H9 (cell line): ENCODE results near the gene CCDC3. TPM values are rescaled to one million over a fixed set of nuclear protein-coding genes. Genes with fewer than 3 reads are reported as not detected.

Experiments used
- DNase-seq: peaks from one replicate; pipeline ENCODE4 v3.0.0-alpha.2; 2017
- H2AFZ ChIP-seq: one replicate; pipeline ENCODE4 v1.6.1; 2013; ENCODE audit warnings: mild to moderate bottlenecking, low read length, control low read depth, moderate library complexity
- H2AK5ac ChIP-seq: 2 replicates; pipeline ENCODE4 v1.6.1; 2013; ENCODE audit warnings: low read length, control low read depth, mixed read lengths; ENCODE audit not compliant: insufficient read length
- H2BK120ac ChIP-seq: one replicate; pipeline ENCODE4 v1.6.1; 2013; ENCODE audit warnings: low read depth, mild to moderate bottlenecking, low read length, control low read depth, inconsistent platforms; ENCODE audit not compliant: poor library complexity, severe bottlenecking
- H2BK12ac ChIP-seq: 2 replicates; pipeline ENCODE4 v1.6.1; 2013; ENCODE audit warnings: low read length, control low read depth, mixed read lengths, low read depth; ENCODE audit not compliant: insufficient read length
- H2BK15ac ChIP-seq: 2 replicates; pipeline ENCODE4 v1.6.1; 2013; ENCODE audit warnings: low read depth, low read length, control low read depth
- H2BK20ac ChIP-seq: one replicate; pipeline ENCODE4 v1.6.1; 2013; ENCODE audit warnings: low read depth, mild to moderate bottlenecking, low read length, control low read depth, inconsistent platforms; ENCODE audit not compliant: poor library complexity, severe bottlenecking
- H2BK5ac ChIP-seq: 2 replicates; pipeline ENCODE4 v1.6.1; 2013; ENCODE audit warnings: low read length, control low read depth, mixed read lengths; ENCODE audit not compliant: insufficient read length
- H3K14ac ChIP-seq: 2 replicates; pipeline ENCODE4 v1.6.1; 2013; ENCODE audit warnings: low read length, control low read depth; ENCODE audit not compliant: insufficient read depth
- H3K18ac ChIP-seq: 2 replicates; pipeline ENCODE4 v1.6.1; 2013; ENCODE audit warnings: low read depth, mild to moderate bottlenecking, mixed read lengths, low read length, control low read depth; ENCODE audit not compliant: insufficient read length
- H3K23ac ChIP-seq: 2 replicates; pipeline ENCODE4 v1.6.1; 2013; ENCODE audit warnings: low read length, control low read depth, mixed read lengths, low read depth; ENCODE audit not compliant: insufficient read length
- H3K23me2 ChIP-seq: 2 replicates; pipeline ENCODE4 v1.6.1; 2013; ENCODE audit warnings: low read depth, mild to moderate bottlenecking, mixed read lengths, low read length, control low read depth; ENCODE audit not compliant: insufficient read length, poor library complexity, severe bottlenecking
- H3K27ac ChIP-seq: 2 replicates; pipeline ENCODE4 v1.5.1; 2013; ENCODE audit warnings: low read length, control low read depth, mixed read lengths, low read depth; ENCODE audit not compliant: insufficient read length
- H3K27me3 ChIP-seq: 2 replicates; pipeline ENCODE4 v1.6.1; 2013; ENCODE audit warnings: low read length, control low read depth, inconsistent platforms; ENCODE audit not compliant: insufficient read depth
- H3K4ac ChIP-seq: 2 replicates; pipeline ENCODE4 v1.6.1; 2013; ENCODE audit warnings: low read depth, mild to moderate bottlenecking, control low read depth, inconsistent platforms, low read length, moderate library complexity
- H3K4me1 ChIP-seq: 2 replicates; pipeline ENCODE4 v1.6.1; 2013; ENCODE audit warnings: low read length, control low read depth, inconsistent platforms; ENCODE audit not compliant: insufficient read depth
- H3K4me2 ChIP-seq: 2 replicates; pipeline ENCODE4 v1.6.1; 2013; ENCODE audit warnings: low read length, control low read depth, mixed read lengths; ENCODE audit not compliant: insufficient read length, insufficient read depth
- H3K56ac ChIP-seq: 2 replicates; pipeline ENCODE4 v1.6.1; 2013; ENCODE audit warnings: low read depth, mild to moderate bottlenecking, mixed read lengths, low read length, control low read depth; ENCODE audit not compliant: insufficient read length
- H3K79me1 ChIP-seq: 2 replicates; pipeline ENCODE4 v1.6.1; 2013; ENCODE audit warnings: low read depth, mild to moderate bottlenecking, moderate library complexity, low read length, control low read depth, inconsistent platforms; ENCODE audit not compliant: insufficient read depth, poor library complexity, severe bottlenecking
- H3K79me2 ChIP-seq: 2 replicates; pipeline ENCODE4 v1.6.1; 2013; ENCODE audit warnings: low read length, control low read depth, inconsistent platforms; ENCODE audit not compliant: insufficient read depth
- H3K9ac ChIP-seq: 2 replicates; pipeline ENCODE4 v1.6.1; 2013; ENCODE audit warnings: low read length, control low read depth, mixed read lengths; ENCODE audit not compliant: insufficient read length; ENCODE audit errors: extremely low read depth
- H3K9me3 ChIP-seq: one replicate; pipeline ENCODE4 v1.6.1; 2013; ENCODE audit warnings: low read depth, low read length, inconsistent platforms; ENCODE audit not compliant: control insufficient read depth
- H3T11ph ChIP-seq: one replicate; pipeline ENCODE4 v1.6.1; 2013; ENCODE audit warnings: mild to moderate bottlenecking, low read length, control low read depth, inconsistent platforms
- H4K20me1 ChIP-seq: one replicate; pipeline ENCODE4 v1.6.1; 2013; ENCODE audit not compliant: control insufficient read depth, insufficient read length, insufficient read depth
- H4K5ac ChIP-seq: 2 replicates; pipeline ENCODE4 v1.6.1; 2013; ENCODE audit warnings: low read depth, mild to moderate bottlenecking, mixed read lengths, low read length, control low read depth; ENCODE audit not compliant: insufficient read length
- H4K8ac ChIP-seq: replicated peaks from 2 replicates; pipeline ENCODE4 v1.6.1; 2013; ENCODE audit warnings: low read length, control low read depth, mixed read lengths, low read depth; ENCODE audit not compliant: insufficient read length
- H4K91ac ChIP-seq: 2 replicates; pipeline ENCODE4 v1.6.1; 2013; ENCODE audit warnings: low read depth, mild to moderate bottlenecking, moderate library complexity, mixed read lengths, low read length, control low read depth; ENCODE audit not compliant: insufficient read length
- H3K27ac Mint-ChIP-seq, 3 experiments: 2 replicates in 2 of 3; 3 replicates in 1 of 3; pipeline ENCODE4 v1.8.0; 2020 to 2021; ENCODE audit warnings: mixed read lengths in 3 of 3, mild to moderate bottlenecking in 1 of 3, moderate library complexity in 1 of 3
- H3K27me3 Mint-ChIP-seq: 2 replicates; pipeline ENCODE4 v1.8.0; 2021; ENCODE audit warnings: low read depth, mild to moderate bottlenecking, moderate library complexity, mixed read lengths
- H3K36me3 Mint-ChIP-seq, 3 experiments: 2 replicates in 2 of 3; 3 replicates in 1 of 3; pipeline ENCODE4 v1.8.0; 2020 to 2021; ENCODE audit warnings: low read depth in 3 of 3, mixed read lengths in 3 of 3; ENCODE audit not compliant: insufficient read depth in 1 of 3
- H3K4me1 Mint-ChIP-seq, 2 experiments: 2 replicates each; pipeline ENCODE4 v1.8.0; 2020; ENCODE audit warnings: mixed read lengths in 2 of 2
- H3K4me3 Mint-ChIP-seq, 2 experiments: 2 replicates in 1 of 2; 3 replicates in 1 of 2; pipeline ENCODE4 v1.8.0; 2020 to 2021; ENCODE audit warnings: mild to moderate bottlenecking in 2 of 2, mixed read lengths in 2 of 2, moderate library complexity in 1 of 2
- H3K9me3 Mint-ChIP-seq, 2 experiments: 2 replicates in 1 of 2; 3 replicates in 1 of 2; pipeline ENCODE4 v1.8.0; 2020; ENCODE audit warnings: mild to moderate bottlenecking in 2 of 2, mixed read lengths in 2 of 2, moderate library complexity in 1 of 2
- WGBS: extraction: QIAGEN DNeasy Blood & Tissue Kit; methylation state at CpG from one replicate; pipeline ENCODE4 v1.1.7; 2013; ENCODE audit warnings: missing lambda C conversion rate, low lambda C conversion rate, mixed read lengths; ENCODE audit not compliant: insufficient read length; ENCODE audit errors: extremely low coverage; 5-methylcytosine and 5-hydroxymethylcytosine counted together
- total RNA-seq: library from RNA; stranded (reverse); gene quantifications from 2 replicates; pipeline ENCODE4 v1.2.1, GENCODE V29; 2021
- TF ChIP-seq, protein P1 (sequence below): fragments of 200-600 bp; sonication (generic); conservative IDR thresholded peaks from 3 replicates; pipeline ENCODE4 v1.8.0; 2021; ENCODE audit warnings: antibody characterized with exemption, mild to moderate bottlenecking

The CCDC3 gene
- total RNA-seq, 1 experiment from 2014 or later: 2.3 TPM

GRCh38 chr10:12905067-12905466 lies 96.4 kb downstream of the CCDC3 start:
- H3K4me1 Mint-ChIP-seq: peaks cover 13 to 14% of the 10 kb centered on the region in 2 experiments
- no peak overlapping the region for H2AFZ ChIP-seq
- H3K9ac ChIP-seq: no peak overlapping the region
- TF ChIP-seq, protein P1, sequence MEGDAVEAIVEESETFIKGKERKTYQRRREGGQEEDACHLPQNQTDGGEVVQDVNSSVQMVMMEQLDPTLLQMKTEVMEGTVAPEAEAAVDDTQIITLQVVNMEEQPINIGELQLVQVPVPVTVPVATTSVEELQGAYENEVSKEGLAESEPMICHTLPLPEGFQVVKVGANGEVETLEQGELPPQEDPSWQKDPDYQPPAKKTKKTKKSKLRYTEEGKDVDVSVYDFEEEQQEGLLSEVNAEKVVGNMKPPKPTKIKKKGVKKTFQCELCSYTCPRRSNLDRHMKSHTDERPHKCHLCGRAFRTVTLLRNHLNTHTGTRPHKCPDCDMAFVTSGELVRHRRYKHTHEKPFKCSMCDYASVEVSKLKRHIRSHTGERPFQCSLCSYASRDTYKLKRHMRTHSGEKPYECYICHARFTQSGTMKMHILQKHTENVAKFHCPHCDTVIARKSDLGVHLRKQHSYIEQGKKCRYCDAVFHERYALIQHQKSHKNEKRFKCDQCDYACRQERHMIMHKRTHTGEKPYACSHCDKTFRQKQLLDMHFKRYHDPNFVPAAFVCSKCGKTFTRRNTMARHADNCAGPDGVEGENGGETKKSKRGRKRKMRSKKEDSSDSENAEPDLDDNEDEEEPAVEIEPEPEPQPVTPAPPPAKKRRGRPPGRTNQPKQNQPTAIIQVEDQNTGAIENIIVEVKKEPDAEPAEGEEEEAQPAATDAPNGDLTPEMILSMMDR: no peak
- no peaks in the 10 kb centered on the region for H3K23me2 ChIP-seq
- H3K18ac ChIP-seq: no peak overlapping the region
- H3K14ac ChIP-seq: no peak overlapping the region
- H2BK120ac ChIP-seq: no peak overlapping the region
- no peaks in the 10 kb centered on the region for H3K4me1 ChIP-seq
- no peak overlapping the region for H3K27ac ChIP-seq
- no peak overlapping the region for H2BK5ac ChIP-seq
- no peak overlapping the region for H3K4me2 ChIP-seq
- no CpG with 5 or more reads among the region's 5 CpGs for WGBS
- H3K4ac ChIP-seq: no peak overlapping the region
- H3K79me2 ChIP-seq: no peaks in the 10 kb centered on the region
- H2BK15ac ChIP-seq: no peak overlapping the region
- H4K20me1 ChIP-seq: no peaks in the 10 kb centered on the region
- H3K27me3 Mint-ChIP-seq: no peaks in the 10 kb centered on the region; the same call in 1 of the 2 replicates
- H3K4me3 Mint-ChIP-seq: no peak overlapping the region
- H2BK12ac ChIP-seq: no peak overlapping the region
- no peak overlapping the region for H4K91ac ChIP-seq
- H4K5ac ChIP-seq: no peak overlapping the region
- no peak overlapping the region for H3K27ac Mint-ChIP-seq
- H3K27me3 ChIP-seq: no peaks in the 10 kb centered on the region
- no peak overlapping the region for H2BK20ac ChIP-seq
- no peak overlapping the region for H2AK5ac ChIP-seq
- H3T11ph ChIP-seq: no peak overlapping the region
- no peaks in the 10 kb centered on the region for H3K79me1 ChIP-seq
- H3K9me3 ChIP-seq: no peaks in the 10 kb centered on the region
- no peaks in the 10 kb centered on the region; a peak in 1 of 7 replicates for H3K36me3 Mint-ChIP-seq
- no peaks in the 10 kb centered on the region for H3K9me3 Mint-ChIP-seq
- H3K56ac ChIP-seq: no peak overlapping the region
- H4K8ac ChIP-seq: no peak overlapping the region
- H3K23ac ChIP-seq: no peak overlapping the region
- DNase-seq: no peak
